DMS153 treated with DMSO at 0.1 percent for 48 hours (cell line): Measurements from ENCODE around the gene NCKAP5.

Source experiments
- DNase-seq: peaks from one replicate; lab custom pipeline; 2025; ENCODE audit not compliant: unreplicated experiment; lab: John Stamatoyannopoulos, UW

The NCKAP5 gene

DNA sequence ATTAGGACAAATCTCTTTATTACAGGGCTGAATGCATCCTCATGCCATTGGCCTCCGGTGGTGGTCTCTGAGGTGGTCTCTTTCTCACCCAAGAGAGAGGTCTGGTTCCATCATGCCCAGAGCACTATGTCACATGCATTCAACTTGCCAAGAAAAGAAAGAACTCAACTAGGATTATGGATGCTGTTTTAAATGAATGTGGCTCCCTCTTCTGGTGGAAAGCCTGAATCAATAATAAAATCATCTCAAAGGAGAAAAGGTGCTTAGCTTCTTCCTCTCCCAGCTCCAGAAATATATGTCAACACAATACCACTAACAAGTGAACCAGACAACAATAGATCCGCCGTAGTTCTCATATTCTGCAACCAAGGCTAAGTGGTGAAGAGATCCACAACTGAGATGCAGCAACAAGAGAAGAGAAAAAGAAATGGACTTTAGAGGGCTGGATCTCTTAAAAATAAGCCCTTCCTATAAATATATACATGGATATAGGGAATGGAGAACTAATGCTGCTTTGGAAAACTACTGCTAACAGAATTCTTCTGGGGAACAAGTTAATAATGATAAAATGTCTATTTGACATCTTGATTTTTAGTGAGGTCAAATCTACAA is 396.8 kb downstream of the NCKAP5 start:
- DNase-seq, result peak; percentile 84

DNA sequence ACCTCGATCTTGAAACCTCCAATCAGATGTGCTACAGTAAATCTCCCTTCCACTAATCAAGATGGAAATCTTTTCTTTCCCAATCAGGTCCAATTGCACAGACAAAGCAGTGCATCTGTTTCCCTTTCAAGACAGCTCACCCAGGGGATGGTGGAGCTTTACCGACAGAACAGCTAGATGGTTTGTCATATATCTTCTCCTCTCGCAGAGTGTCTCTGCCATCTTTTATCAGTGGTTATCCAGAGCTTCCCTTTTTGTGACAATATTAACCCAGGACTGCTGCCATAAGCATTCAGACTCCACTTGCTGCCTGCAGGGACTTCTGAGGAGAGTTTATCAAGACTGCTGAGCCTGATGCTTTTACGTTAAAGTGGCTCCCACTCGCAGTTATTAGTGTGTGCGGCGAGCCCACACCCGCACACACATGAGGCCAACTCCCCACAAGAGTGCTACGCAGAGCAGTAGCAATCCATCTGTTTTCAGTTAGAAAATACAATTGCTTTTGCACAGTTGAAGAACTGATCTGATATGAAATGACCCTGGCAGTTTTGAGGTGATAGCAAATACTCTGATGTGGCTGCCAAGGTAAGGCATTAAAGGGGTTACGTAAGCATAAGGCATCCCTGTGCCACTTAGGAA is 398.9 kb downstream of the NCKAP5 start:
- no peak for DNase-seq

DNA sequence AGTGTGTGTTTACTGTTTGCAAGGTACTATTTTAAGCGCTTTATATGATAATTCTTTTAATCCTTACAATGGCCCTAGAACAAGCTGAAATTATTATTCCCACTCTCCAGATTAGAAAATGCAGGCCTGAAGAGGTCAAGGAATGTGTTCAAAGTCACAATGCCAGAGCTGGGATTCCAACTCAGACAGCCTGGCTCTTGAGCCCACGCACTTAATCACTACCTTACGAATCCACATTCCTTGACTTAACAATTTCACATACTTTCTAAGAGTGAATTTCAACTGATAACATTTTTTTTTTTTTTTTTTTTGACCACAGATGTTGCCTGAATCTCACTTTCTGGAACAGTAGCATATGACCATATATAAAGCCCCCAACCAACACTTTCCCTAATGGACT is 400.3 kb downstream of the NCKAP5 start:
- DNase-seq, result no peak

DNA sequence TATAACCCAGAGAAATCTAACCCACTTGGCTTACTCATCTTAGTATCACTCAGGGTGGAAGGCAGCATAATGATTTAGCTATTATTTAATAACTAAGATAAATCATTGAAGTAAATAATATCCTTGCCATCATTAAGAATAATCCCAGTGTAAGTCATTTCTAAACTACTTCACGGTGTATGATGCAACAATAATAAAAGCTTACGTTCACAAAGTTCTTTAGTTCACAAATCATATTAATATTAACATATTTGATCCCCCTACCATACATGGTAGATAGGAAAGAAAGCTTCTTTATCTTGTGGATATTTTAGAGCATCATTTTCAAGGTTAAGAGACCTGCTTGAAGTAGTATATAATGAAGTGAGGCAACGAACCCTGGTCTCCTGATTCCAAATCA is 401.0 kb downstream of the NCKAP5 start:
- DNase-seq, result no peak

DNA sequence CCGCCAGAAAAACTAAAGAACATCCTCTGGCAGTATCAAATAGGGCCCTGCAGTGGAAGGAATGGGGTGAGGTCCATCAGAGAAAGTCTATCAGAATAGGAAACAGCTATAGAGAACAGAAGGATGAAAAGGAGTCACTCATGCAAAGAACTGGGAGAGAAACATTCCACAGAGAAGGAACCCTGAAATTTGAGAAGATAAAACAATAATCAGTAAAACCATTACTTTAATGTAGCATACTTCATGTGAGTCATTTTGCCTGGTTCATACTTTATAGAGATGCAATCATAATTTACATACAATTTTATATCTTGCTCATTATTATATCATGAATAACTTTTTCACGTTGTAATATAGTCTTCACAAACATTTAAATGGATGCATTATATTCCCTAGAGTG is 402.2 kb downstream of the NCKAP5 start:
- DNase-seq, result no peak

DNA sequence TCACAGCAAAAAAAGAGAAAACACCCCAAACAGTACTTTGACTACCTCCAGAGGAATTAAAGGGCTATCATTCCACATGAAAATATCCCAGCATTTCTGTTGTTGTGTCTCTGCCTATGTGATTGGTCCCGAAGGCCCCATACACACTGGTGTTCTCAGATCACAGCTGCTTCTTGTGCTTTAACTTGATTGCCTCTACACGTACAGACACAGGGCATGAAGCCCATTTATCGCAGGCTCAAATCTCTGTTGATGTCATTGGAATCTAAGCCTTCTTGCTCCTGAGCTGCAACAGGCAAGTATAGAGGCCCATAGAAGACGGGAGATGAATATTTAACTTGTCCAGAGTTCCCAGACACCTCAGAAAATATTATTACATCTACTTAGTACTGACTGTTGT is 405.2 kb downstream of the NCKAP5 start:
- no peak for DNase-seq

DNA sequence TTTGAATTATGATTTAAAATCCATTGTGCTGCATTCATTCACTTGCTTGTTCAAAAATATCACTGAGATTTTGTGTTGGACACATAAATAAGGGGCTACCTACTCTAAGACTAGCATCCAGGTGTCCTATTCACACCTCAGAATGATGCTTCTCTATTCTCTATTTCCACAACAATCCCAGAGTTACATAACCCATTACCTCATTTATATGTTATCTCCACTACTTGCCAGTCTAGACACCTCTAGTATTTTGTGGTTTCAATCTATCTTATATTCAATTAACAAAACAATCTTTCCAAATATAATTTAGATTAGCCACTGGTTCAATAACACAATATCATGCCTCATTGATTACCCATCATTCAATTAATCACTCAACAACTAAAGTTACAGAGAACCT is 409.8 kb downstream of the NCKAP5 start:
- DNase-seq, result no peak

DNA sequence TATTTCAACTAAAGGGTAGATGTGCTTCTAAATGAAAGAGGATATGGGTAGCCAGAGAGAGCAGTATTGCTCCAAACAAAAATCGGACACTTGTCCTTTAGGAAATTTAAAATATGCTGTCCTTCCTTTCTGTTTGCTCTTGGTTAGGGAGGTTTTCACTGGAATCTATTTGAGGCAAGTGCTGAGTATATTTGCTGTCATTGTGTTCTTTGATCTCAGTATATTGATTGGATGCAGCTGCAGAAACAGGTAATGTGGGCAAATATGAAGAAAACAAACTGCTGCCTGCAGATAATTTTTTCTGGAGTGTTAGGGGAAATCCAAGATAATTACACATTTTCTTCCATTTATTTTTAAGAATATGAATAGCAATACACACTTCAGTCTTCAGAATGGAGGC is 410.2 kb downstream of the NCKAP5 start:
- DNase-seq, result no peak

DNA sequence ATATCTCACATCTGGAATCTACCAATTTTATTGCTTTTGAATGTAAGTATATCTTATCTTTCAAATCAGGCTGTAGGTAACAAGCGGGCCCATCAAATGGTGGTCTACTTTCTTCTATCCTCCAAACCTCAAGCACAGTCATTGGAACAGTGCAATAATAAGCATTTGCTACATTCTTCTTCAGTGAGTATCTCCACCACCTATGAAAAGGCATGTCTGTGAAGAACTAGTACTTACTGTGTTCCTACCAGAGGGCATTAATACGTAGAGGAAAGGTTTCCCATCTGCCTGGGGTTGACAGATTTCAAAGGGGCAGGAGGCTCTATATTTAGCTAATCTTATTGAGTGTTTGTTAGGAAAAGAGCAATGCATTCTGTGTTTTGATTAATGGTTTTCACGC is 411.1 kb downstream of the NCKAP5 start:
- DNase-seq, result no peak

DNA sequence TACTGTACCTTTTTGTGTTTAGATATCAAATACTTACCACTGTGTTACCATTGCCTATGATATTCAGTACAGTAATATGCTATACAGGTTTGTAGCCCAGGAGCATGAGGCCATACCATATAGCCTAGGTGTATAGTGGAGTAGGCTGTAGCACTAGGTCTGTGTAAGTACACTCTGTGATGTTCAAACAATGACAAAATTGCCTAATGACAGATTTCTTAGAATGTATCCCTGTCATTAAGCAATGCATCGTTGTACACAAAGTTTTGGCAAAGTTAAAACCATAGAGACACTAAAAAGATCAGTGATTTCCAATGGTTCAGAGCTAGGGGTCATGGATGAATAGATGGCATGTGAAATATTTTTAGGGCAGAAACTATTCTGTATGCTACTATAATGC is 415.5 kb downstream of the NCKAP5 start:
- no peak for DNase-seq

DNA sequence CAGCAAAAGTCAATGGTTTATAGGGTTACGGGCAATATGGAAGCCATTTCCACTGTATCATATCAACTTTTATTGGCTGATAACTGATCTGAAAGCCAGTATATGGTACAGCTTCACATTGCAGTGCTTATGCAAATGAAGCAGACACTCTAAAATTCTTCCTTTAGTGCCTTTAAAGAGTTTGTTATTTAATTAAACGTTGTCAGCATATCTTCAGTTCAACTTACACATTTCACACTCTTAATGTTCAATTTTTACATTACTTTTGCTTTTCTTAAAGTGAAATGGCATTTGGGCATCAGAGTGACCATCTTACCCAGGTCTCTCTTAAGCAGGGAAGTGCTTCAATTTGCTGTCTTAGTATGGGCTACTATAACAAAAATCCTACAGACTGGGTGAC is 420.1 kb downstream of the NCKAP5 start:
- no peak for DNase-seq

DNA sequence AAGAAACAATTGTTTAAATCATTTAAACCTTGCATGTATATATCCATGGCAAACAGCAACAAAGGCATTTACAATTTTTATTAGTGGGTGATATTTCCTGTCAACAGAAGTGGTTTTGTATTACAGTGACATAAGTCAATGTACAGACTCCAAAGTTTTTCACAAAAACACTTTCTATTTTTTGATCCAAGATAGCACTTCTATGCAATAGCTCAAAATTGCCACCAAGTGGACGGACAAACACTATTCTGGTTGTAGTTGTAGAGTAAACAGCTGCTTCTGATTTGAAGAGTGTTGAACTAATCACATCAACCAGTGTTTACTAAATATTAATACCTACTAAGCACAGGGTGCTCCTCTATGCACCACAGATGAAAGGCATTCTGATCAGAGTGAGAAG is 421.4 kb downstream of the NCKAP5 start:
- DNase-seq, result no peak

DNA sequence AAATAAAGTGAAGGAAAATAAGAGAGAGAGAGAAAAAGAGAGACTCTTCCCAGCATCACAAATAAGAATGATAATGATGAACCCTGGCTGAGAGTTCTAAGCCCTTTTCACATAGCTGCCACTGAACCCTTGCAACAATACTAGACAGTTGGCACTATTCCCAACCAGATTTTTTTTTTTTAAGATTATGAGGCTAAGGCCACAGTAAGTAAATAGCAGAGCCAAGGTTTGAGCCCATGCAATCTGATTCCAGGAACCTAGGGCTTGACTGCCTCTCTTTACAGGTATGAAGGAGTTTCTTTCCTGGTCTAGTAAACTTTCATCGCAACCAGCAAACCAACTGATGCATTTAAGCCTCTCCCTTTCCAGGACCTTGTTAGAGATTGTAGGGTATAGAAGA is 424.6 kb downstream of the NCKAP5 start:
- DNase-seq, result no peak

DNA sequence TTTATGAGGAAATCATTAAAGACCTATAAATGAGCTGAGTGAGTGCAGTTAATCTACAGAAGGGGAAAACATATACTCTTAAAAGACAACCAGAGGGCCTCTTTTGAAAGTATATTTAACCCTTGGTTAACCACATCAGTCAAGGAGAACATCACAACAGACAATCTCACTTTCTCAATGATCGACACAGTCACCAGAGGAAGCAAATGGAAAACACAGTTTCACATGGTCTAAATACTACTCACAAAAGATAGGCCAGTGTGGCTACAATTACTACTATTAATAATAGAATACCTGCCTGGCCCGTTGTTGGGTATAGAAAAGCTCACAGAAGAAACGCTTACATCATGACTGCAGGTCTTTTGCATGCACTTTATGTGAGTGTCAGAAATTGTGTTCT is 426.2 kb downstream of the NCKAP5 start:
- DNase-seq, result no peak

DNA sequence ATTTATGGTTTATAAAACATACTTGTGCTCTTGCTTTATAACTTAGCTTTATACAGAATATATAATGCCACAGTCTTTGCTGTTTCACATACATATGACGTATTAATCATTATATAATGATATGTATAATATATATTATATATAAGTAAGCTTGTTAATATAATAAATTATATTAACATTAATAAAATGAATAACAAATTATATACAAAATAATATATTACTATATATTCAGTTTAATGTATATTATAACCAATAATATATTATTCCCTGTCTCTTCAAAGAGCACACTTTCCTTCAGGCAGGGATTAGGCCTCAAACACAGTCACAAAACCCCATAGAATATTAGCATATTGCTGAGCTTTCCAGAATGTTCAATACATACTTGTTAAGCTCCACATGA is 427.6 kb downstream of the NCKAP5 start:
- no peak for DNase-seq

DNA sequence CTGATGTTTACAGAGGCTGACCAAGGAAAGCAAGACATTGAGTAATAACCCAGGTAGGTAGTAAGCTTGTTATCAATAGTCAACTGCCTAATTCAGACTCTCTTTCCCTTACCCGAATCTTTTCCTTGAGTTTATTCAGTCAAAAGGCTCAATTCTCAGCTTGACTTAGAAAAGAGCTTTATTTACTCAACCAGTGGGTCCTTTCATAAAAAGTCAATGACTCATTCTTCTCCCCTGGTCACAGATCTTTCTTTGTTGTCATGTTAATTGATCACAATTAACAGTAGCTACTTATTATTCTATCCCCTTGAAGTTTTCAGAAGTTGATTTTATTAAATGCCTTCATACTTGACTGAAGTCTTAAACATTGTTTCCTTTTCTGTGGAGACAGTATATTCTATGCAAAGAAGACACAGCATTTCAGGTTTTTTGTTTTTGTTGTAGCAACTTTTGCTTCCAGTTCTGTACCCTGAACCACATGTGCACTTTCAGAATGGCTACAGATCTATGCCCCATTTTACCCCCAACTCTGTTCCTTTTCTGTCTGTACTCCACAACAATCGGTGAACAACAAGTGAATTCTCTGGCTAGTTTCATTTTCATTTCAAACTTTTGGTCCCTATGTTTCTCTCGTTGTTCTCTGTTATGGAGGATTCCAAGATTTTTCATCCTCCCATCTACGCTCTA is 428.3 kb downstream of the NCKAP5 start:
- DNase-seq, result no peak

DNA sequence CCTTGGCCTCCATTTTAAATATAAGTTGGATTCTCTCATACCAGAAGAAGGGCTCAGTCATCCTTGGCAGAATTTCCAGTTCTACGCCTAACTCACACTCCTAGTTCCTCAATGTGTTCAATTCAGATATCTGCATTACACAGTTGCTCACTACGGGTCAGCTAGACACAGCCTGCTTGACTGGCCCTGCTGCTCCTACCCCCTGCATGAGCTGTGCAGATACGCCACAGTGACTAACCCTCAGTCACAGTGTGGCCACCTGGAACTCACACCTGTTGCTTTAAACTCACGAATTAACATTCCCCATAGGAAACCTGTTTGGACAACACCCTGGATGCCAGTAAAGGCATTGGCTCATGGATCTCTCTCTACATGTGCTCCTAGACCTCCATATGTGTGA is 429.6 kb downstream of the NCKAP5 start:
- DNase-seq, result no peak

DNA sequence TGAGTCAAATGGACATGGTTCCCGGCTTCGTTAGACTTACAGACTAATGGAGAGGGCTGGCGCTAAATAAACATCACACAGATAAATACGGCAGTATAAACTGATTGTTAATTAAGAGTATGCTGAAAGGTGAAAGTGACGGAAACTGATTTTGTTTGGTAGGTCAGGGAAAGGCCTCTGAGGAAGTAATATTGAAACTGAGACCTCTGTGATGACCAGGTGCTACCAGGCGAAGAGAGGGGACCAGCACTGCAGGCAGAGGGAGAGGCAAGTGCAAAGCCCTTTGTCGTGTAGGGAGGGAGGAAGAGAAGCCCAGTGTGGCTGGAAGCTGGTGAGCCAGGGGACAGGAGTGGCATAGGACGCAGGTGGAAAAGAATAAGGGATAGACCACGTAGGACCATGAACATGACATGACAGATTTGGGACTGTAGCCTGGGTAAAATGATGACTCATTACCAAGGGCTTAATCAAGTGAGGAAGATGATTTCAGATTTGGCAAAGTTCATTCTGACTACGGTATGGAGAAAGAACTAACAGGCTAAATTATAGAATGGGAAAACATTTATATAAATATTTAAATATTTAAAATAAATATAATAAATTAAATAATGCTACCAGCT is 433.1 kb downstream of the NCKAP5 start:
- DNase-seq, result no peak

DNA sequence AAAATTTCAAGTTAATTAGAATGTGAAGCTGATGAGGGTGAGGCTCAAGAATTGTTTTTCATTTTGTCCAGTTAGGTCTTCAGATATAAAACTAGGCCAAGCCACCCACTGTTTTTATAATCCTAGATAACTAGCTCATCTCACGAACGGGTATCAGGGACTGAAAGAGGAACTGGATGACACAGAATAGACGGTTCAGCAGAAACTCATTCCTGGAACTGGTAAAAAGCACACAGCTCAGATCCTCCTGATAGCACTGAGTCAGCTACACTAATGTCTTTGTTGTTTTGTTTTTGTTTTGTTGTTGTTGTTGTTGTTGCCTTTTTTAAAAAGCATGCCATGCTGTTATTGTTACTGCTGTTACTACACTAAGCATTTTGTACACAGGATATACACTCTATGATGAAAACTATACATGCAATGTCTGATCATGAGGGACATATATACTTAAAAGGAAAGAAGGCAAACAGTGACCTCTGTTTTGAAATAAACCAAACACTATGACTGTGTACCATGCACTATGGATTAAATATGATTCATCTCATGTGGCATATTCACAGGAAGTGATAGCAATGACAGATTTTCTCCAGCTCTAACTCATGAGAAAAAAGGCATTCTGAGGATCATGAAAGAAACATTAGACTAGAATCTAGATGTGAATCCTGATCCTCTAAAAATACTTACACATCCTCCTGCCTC is 437.6 kb downstream of the NCKAP5 start:
- DNase-seq, result no peak

DNA sequence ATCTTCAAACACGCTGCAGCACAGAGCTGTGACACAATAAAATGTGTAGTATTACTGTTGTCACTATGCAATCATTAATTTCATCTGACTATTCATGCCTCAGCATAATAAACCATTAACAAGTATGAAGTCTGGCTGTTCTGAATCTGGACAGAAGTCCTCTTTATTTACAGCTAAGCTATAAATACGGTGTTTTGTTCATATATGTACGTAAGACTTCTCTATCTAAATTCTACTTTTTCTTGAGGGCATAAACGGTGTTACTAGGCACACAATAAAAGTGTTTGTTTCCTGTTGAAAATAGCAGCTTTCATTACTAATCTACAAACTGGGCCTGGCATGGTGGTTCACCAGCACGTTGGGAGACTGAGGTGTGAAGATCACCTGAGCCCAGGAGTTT is 443.8 kb downstream of the NCKAP5 start:
- DNase-seq, result no peak

DNA sequence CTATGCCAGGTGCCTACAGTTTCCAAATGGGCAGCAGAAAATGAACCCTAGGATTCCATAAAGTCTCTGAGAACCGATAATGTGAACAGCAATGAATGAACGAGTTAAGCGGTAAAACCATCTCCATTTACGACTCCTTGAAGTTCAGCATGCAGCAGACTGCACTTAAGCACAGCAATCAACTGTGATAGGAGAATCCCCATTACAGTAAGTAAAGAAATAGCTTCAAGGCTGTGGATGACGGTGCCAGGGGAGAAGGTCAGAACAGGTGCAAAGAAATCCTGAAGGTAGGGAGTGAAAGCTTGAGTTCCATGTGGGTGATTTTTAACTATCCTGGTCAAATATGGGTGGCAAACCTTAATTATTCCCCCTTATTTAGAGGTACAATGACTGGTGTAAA is 444.4 kb downstream of the NCKAP5 start:
- no peak for DNase-seq

DNA sequence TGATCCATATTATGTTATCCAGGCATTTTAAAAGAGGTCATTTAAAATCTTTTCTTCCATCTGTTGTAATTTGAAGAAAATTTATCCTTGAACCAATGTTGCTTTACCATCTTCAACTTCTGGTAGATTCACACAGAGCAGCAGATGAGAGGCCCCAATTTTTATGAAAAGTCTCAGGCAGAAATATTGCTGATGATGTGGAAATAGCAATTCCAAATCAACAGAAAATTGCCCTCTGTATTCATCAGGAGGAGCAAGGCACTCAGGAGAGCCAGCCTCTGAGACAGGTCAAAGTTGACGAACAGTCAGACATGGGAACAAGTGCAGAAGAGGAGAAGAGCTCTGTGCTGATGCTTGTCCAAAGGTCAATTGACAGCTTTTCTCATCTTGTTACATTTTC is 444.9 kb downstream of the NCKAP5 start:
- DNase-seq, result no peak
